Mesenchymal stem cell (in vitro differentiated cells and primary cell): Measurements from ENCODE around the gene NTRK3.

Source experiments
- DNase-seq: peaks from one replicate; pipeline ENCODE4 v3.0.0-alpha.2; 2013
- H2AFZ ChIP-seq: one replicate; pipeline ENCODE4 v1.6.1; 2013; ENCODE audit warnings: low read depth, mild to moderate bottlenecking, control low read depth, inconsistent platforms, low read length, moderate library complexity
- H2AK5ac ChIP-seq: 2 replicates; pipeline ENCODE4 v1.6.1; 2013; ENCODE audit warnings: low read length, moderate library complexity, mild to moderate bottlenecking, inconsistent platforms; ENCODE audit not compliant: severe bottlenecking
- H2BK120ac ChIP-seq: one replicate; pipeline ENCODE4 v1.6.1; 2013; ENCODE audit warnings: low read depth, mild to moderate bottlenecking, inconsistent platforms, low read length, moderate library complexity
- H2BK12ac ChIP-seq, 2 experiments: one replicate each; pipeline ENCODE4 v1.6.1; 2013; ENCODE audit warnings: inconsistent platforms in 2 of 2, low read length in 2 of 2, mild to moderate bottlenecking in 2 of 2, moderate library complexity in 2 of 2, control low read depth in 1 of 2
- H2BK15ac ChIP-seq: one replicate; pipeline ENCODE4 v1.6.1; 2013; ENCODE audit warnings: mild to moderate bottlenecking, low read depth, inconsistent platforms; ENCODE audit not compliant: poor library complexity, severe bottlenecking
- H2BK5ac ChIP-seq: 2 replicates; pipeline ENCODE4 v1.6.1; 2013; ENCODE audit warnings: low read depth, mild to moderate bottlenecking, low read length, control low read depth, inconsistent platforms; ENCODE audit not compliant: poor library complexity, severe bottlenecking
- H3K14ac ChIP-seq, 2 experiments: one replicate each; pipeline ENCODE4 v1.6.1; 2013; ENCODE audit warnings: inconsistent platforms in 2 of 2, low read length in 2 of 2, control low read depth in 1 of 2, mild to moderate bottlenecking in 1 of 2, moderate library complexity in 1 of 2
- H3K18ac ChIP-seq, 2 experiments: one replicate each; pipeline ENCODE4 v1.6.1; 2013; ENCODE audit warnings: inconsistent platforms in 2 of 2, low read length in 2 of 2, control low read depth in 1 of 2, low read depth in 1 of 2, mild to moderate bottlenecking in 1 of 2
- H3K23ac ChIP-seq, 2 experiments: one replicate each; pipeline ENCODE4 v1.6.1; 2013; ENCODE audit warnings: inconsistent platforms in 2 of 2, low read length in 2 of 2, mild to moderate bottlenecking in 2 of 2, moderate library complexity in 2 of 2, control low read depth in 1 of 2
- H3K27ac ChIP-seq: 2 replicates; pipeline ENCODE4 v1.5.1; 2013; ENCODE audit warnings: mild to moderate bottlenecking, moderate library complexity, low read length, control low read depth, inconsistent platforms; ENCODE audit not compliant: poor library complexity, severe bottlenecking
- H3K27me3 ChIP-seq, 2 experiments: 2 replicates each; pipeline versions ENCODE4 v1.6.1 to v1.7.0; 2013; ENCODE audit warnings: low read length in 2 of 2, mild to moderate bottlenecking in 2 of 2, moderate library complexity in 2 of 2, control low read depth in 1 of 2, inconsistent platforms in 1 of 2; ENCODE audit not compliant: control insufficient read depth in 1 of 2, insufficient read depth in 1 of 2
- H3K36me3 ChIP-seq, 2 experiments: 2 replicates each; pipeline versions ENCODE4 v1.6.1 to v1.7.0; 2013; ENCODE audit warnings: low read length in 2 of 2, control low read depth in 1 of 2, inconsistent platforms in 1 of 2, low read depth in 1 of 2, mild to moderate bottlenecking in 1 of 2; ENCODE audit not compliant: insufficient read depth in 2 of 2, control insufficient read depth in 1 of 2
- H3K4ac ChIP-seq, 2 experiments: one replicate each; pipeline ENCODE4 v1.6.1; 2013; ENCODE audit warnings: inconsistent platforms in 2 of 2, low read length in 2 of 2, mild to moderate bottlenecking in 2 of 2, moderate library complexity in 2 of 2, control low read depth in 1 of 2, low read depth in 1 of 2
- H3K4me1 ChIP-seq: 2 replicates; pipeline ENCODE4 v1.6.1; 2013; ENCODE audit warnings: low read depth, low read length, control low read depth; ENCODE audit not compliant: control insufficient read depth, insufficient read depth
- H3K4me2 ChIP-seq: 2 replicates; pipeline ENCODE4 v1.6.1; 2013; ENCODE audit warnings: low read length, mild to moderate bottlenecking, inconsistent platforms; ENCODE audit not compliant: poor library complexity, severe bottlenecking
- H3K4me3 ChIP-seq, 2 experiments: 2 replicates each; pipeline versions ENCODE4 v1.5.1 to v1.7.0; 2013; ENCODE audit warnings: low read length in 2 of 2, mild to moderate bottlenecking in 2 of 2, control low read depth in 1 of 2, low read depth in 1 of 2; ENCODE audit not compliant: insufficient read depth in 1 of 2
- H3K79me1 ChIP-seq: replicated peaks from 2 replicates; pipeline ENCODE4 v1.6.1; 2013; ENCODE audit warnings: mild to moderate bottlenecking, control low read depth, low read length, inconsistent platforms; ENCODE audit not compliant: poor library complexity, severe bottlenecking
- H3K9ac ChIP-seq: 2 replicates; pipeline ENCODE4 v1.7.0; 2013; ENCODE audit warnings: mild to moderate bottlenecking, low read length, moderate library complexity
- H3K9me3 ChIP-seq: 2 replicates; pipeline ENCODE4 v1.7.0; 2013; ENCODE audit warnings: mild to moderate bottlenecking, low read length; ENCODE audit not compliant: control insufficient read depth
- H4K8ac ChIP-seq: one replicate; pipeline ENCODE4 v1.6.1; 2013; ENCODE audit warnings: inconsistent platforms, mild to moderate bottlenecking, low read length, moderate library complexity
- H4K91ac ChIP-seq: one replicate; pipeline ENCODE4 v1.6.1; 2013; ENCODE audit warnings: mild to moderate bottlenecking, low read length, inconsistent platforms
- whole genome bisulfite sequencing: methylation state at CpG from one replicate; pipeline ENCODE4 v1.1.7; 2013; ENCODE audit warnings: mixed read lengths; 5-methylcytosine and 5-hydroxymethylcytosine counted together

The NTRK3 gene

GRCh38 chr15:88131937-88132336, 124.6 kb downstream of the NTRK3 start:
- Histone ChIP-seq H2AK5ac (no peak overlapping the region), H3K79me1 (no peaks in the 10 kb centered on the region), H2BK5ac (no peak overlapping the region), H3K9me3 (no peaks in the 10 kb centered on the region), H3K27me3 (peaks cover 0 to 20% of the 10 kb centered on the region in 2 experiments), H3K14ac (no peak overlapping the region), H2BK12ac (no peak overlapping the region), H3K4me2 (no peak overlapping the region), H4K8ac (no peak overlapping the region), H3K23ac (no peak overlapping the region), H2BK120ac (no peak overlapping the region), H3K4me1 (no peaks in the 10 kb centered on the region), H3K18ac (no peak overlapping the region), H3K36me3 (no peaks in the 10 kb centered on the region), H2AFZ (no peak overlapping the region), H3K4ac (no peak overlapping the region), H3K4me3 (no peak overlapping the region), H3K9ac (no peak overlapping the region), H2BK15ac (no peak overlapping the region), H4K91ac (no peak overlapping the region), H3K27ac (no peak overlapping the region)
- no peak for DNase-seq
- 53% methylated on average over 3 of the region's 4 CpGs for WGBS

DNA sequence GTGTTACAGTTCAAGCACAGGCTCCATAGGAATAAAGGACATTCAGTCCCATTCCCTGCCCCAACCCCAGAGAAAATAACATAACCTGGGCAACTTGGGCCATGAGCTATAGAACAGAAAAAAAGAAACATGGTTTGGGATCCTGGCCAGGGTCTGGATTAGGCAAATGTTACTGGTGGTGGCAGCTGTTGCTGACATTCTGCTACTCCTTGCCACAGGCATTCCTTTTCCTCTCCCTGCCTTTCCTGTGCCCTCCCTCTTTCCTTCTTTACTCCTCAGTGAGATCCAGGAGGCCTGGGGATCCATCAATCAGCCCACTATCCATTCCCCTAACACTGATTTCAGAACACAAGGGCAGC, 129.1 kb downstream of the NTRK3 start:
- no peak overlapping the region for H3K4me3 ChIP-seq
- no peak overlapping the region for H3K27ac ChIP-seq
- H2BK5ac ChIP-seq, result no peak overlapping the region
- no peak overlapping the region for H3K4ac ChIP-seq
- H3K9me3 ChIP-seq, result no peaks in the 10 kb centered on the region
- H2BK120ac ChIP-seq, result no peak overlapping the region
- H3K18ac ChIP-seq, result no peak overlapping the region
- no peak overlapping the region for H2BK15ac ChIP-seq
- no peaks in the 10 kb centered on the region for H3K36me3 ChIP-seq
- no peak overlapping the region for H2AFZ ChIP-seq
- no peak overlapping the region for H3K4me2 ChIP-seq
- H3K79me1 ChIP-seq, result no peaks in the 10 kb centered on the region
- no peak overlapping the region for H2AK5ac ChIP-seq
- no peak overlapping the region for H3K9ac ChIP-seq
- no peak overlapping the region for H3K14ac ChIP-seq
- no peak overlapping the region for H4K8ac ChIP-seq
- H4K91ac ChIP-seq, result no peak overlapping the region
- DNase-seq, result no peak
- H3K23ac ChIP-seq, result no peak overlapping the region
- no peaks in the 10 kb centered on the region for H3K4me1 ChIP-seq
- H2BK12ac ChIP-seq, result no peak overlapping the region
- H3K27me3 ChIP-seq, result peaks cover 0 to 22% of the 10 kb centered on the region in 2 experiments

GRCh38 chr15:88126695-88127431, 129.7 kb downstream of the NTRK3 start:
- no peak overlapping the region for H3K18ac ChIP-seq
- no peak overlapping the region for H2AK5ac ChIP-seq
- no peak for DNase-seq
- H3K14ac ChIP-seq, result no peak overlapping the region
- H4K91ac ChIP-seq, result no peak overlapping the region
- H2BK15ac ChIP-seq, result no peak overlapping the region
- no peak overlapping the region for H3K4me2 ChIP-seq
- H3K9ac ChIP-seq, result no peak overlapping the region
- H3K9me3 ChIP-seq, result no peaks in the 10 kb centered on the region
- no peak overlapping the region for H2BK12ac ChIP-seq
- no peak overlapping the region for H2BK120ac ChIP-seq
- no peak overlapping the region for H3K4ac ChIP-seq
- no peak overlapping the region for H3K27ac ChIP-seq
- no peak overlapping the region for H3K23ac ChIP-seq
- WGBS, result 63% methylated on average over 5 of the region's 6 CpGs
- H3K27me3 ChIP-seq, result peaks cover 0 to 22% of the 10 kb centered on the region in 2 experiments
- no peaks in the 10 kb centered on the region for H3K4me1 ChIP-seq
- H3K4me3 ChIP-seq, result no peak overlapping the region
- no peaks in the 10 kb centered on the region for H3K36me3 ChIP-seq
- no peaks in the 10 kb centered on the region for H3K79me1 ChIP-seq
- no peak overlapping the region for H2AFZ ChIP-seq
- no peak overlapping the region for H2BK5ac ChIP-seq
- H4K8ac ChIP-seq, result no peak overlapping the region

GRCh38 chr15:88125576-88125975, 131.0 kb downstream of the NTRK3 start:
- H4K91ac ChIP-seq, result no peak overlapping the region
- no peak overlapping the region for H2AK5ac ChIP-seq
- no peak overlapping the region for H3K18ac ChIP-seq
- 72% methylated on average over 7 of the region's 7 CpGs for WGBS
- H3K79me1 ChIP-seq, result no peaks in the 10 kb centered on the region
- no peak overlapping the region for H3K14ac ChIP-seq
- no peak overlapping the region for H2BK120ac ChIP-seq
- H3K9ac ChIP-seq, result no peak overlapping the region
- H3K4me1 ChIP-seq, result no peaks in the 10 kb centered on the region
- no peak overlapping the region for H2BK5ac ChIP-seq
- H3K4ac ChIP-seq, result no peak overlapping the region
- no peak overlapping the region for H3K27ac ChIP-seq
- H3K4me2 ChIP-seq, result no peak overlapping the region
- no peak overlapping the region for H2BK15ac ChIP-seq
- no peaks in the 10 kb centered on the region for H3K9me3 ChIP-seq
- H3K27me3 ChIP-seq, result peaks cover 0 to 17% of the 10 kb centered on the region in 2 experiments
- H3K23ac ChIP-seq, result no peak overlapping the region
- no peak overlapping the region for H2BK12ac ChIP-seq
- H3K36me3 ChIP-seq, result no peaks in the 10 kb centered on the region
- no peak overlapping the region for H3K4me3 ChIP-seq
- no peak for DNase-seq
- no peak overlapping the region for H4K8ac ChIP-seq
- H2AFZ ChIP-seq, result no peak overlapping the region
